Measurements from ENCODE around the gene NDUFS5.
A peak's percentile ranks its signal among the peaks of the same experiment; 100 is the strongest.

The NDUFS5 gene

DNA sequence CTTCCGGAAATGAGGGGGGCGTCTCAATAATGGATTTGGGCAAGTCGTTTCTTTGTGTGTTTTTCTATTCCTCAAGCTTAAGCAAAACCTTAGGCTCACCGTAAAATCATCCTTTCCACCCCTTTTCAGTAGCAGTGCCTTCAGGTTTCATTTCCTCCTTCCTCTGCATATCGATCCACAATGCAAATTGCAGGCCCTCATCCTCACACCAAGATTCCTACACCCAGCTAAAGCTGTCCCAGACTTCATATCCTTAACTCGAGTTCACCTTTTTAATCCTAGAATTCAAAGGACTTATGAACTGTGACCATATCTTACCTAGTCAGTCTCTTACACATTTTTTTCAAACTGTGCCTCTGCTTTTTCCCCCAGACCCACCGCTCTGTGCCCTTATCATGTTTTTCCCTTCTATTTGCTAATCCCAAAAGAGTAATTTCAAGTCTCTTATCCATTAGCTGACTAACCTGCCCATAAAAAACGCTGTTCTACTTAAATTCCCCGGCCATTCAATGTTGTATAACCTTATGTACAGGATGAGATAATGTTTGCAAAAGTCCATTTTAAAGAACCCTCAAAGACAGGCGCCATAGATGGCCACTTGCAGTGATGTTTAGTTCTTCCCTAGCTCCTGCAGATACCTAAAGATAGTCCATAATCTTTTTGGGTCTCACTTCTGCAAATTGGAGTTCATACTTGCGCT, 33.6 kb upstream of the NDUFS5 start:
- H3K4me3 ChIP-seq (ENCODE audit: low read depth, low read length), result peak overlapping the region; percentile 73
- TF ChIP-seq, protein P1, sequence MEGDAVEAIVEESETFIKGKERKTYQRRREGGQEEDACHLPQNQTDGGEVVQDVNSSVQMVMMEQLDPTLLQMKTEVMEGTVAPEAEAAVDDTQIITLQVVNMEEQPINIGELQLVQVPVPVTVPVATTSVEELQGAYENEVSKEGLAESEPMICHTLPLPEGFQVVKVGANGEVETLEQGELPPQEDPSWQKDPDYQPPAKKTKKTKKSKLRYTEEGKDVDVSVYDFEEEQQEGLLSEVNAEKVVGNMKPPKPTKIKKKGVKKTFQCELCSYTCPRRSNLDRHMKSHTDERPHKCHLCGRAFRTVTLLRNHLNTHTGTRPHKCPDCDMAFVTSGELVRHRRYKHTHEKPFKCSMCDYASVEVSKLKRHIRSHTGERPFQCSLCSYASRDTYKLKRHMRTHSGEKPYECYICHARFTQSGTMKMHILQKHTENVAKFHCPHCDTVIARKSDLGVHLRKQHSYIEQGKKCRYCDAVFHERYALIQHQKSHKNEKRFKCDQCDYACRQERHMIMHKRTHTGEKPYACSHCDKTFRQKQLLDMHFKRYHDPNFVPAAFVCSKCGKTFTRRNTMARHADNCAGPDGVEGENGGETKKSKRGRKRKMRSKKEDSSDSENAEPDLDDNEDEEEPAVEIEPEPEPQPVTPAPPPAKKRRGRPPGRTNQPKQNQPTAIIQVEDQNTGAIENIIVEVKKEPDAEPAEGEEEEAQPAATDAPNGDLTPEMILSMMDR (IDR thresholded peaks at IDR 0.05; ENCODE audit: borderline replicate concordance, insufficient read depth, low read depth, low read length), result no peak

DNA sequence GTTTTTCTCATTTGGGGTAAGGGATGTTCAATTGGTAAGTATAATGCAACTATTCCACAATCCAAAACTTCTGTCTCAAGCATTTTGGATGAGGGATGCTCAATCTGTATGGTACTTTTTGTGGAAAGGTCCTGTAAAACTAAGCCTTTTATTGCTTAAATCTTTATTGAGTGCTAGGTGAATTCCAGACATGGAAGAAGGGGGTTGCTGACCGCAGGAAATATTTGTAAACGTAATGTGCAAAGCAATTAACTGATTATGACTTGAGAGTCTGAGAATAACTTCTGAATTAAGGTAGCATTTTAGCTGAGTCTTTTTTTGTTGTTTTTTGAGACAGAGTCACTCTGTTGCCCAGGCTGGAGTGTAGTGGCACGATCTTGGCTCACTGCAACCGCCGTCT, 32.0 kb upstream of the NDUFS5 start:
- H3K4me3 ChIP-seq (ENCODE audit: low read depth, low read length), result no peak overlapping the region
- TF ChIP-seq, protein P1 (IDR thresholded peaks at IDR 0.05; ENCODE audit: borderline replicate concordance, insufficient read depth, low read depth, low read length), result no peak

DNA sequence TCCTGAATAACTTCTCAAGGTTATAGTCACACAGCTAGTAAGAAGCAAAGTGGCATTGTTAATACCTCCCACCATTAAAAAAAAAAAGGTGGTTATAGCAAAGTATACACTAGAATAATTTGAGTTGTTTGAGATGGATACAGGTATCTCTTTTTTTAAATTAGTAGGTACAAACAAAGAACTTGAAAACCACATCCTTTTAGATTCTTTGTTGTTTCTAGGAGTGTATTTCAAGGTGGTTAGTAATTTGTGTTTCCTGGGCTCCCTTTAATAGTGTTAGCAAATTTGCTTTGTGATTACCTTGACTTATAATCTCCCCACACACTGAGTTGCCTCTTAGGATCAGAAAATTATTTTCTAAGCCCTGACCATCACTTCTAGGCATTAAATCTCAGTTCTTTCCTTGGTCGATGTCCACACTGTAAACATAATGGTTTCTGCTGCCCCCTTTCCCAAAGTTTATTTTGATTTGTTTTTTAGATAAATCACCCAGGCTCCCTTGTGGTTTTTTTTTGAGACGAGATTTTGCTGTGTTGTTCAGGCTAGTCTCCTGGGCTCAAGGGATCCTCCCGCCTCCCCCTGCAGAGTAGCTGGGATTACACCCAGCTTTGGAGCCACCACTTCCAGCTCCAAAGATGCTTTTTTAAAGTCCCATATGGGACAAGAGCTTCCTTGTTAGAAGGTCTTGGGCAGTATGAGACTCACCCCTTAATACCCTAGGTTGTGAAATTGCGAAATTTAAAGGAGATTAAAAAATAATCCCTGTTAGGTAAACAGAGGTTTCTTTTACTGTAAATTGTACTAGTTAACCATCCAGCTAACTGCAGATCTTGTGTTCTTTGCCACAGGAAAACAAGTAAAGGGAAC, 28.9 kb upstream of the NDUFS5 start:
- no peak overlapping the region for H3K4me3 ChIP-seq (ENCODE audit: low read depth, low read length)
- TF ChIP-seq, protein P1 (IDR thresholded peaks at IDR 0.05; ENCODE audit: borderline replicate concordance, insufficient read depth, low read depth, low read length), result no peak

DNA sequence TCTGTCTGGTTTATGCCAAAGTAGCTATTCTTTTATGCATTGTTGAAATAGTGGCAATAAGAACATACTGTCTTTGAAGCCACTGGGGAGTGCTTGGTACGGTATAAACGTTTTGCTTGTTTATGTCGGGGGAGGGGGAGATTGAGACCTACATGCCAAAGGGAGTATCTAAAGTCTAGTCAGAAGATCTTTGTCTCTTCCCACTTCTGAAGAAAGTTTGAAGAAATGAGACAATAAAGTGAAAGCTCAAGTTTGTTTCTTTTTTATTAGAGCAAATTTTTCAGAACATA, 28.3 kb upstream of the NDUFS5 start:
- no peak overlapping the region for H3K4me3 ChIP-seq (ENCODE audit: low read depth, low read length)
- TF ChIP-seq, protein P1 (IDR thresholded peaks at IDR 0.05; ENCODE audit: borderline replicate concordance, insufficient read depth, low read depth, low read length), result no peak

DNA sequence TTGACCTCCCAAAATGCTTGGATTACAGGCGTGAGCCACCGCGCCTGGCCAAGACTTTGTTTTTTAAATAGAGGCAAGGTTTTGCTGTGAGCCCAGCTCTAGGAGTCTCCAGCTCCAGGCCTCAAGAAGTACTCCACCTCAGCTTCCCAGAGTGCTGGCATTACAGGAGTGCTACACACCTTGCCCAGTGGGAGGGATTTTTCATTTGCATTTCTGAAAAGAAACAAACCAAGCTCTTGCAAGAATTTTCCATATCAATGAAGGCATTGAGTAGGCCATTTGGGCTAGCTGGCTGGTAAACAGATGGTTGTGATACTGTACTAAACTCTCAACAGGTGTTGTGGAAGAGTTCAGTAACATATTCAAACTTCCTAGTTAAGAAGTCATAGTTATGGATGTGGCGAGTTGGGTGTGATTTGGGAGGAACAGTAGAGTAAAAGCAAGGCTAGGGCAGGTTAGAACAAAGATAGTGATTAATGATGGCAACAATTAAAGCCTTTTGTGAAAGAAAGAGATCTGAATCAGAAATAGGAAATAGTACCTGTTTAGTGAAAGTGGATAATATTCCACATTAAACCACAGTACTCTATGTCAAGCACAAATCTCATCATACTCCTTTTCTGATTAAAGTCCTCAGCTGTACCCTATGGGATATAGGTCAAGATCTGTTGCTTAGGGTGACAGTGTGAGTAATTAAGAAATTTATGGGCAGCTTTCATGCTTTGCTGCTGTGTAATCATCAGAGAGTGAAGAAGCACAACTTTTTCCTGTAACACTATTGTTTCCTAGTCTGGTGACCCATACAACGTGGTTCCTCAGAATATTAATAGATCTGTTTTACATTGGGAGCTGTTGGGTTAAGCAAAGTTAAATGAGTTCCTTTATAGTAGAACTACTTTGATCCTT, 24.4 kb upstream of the NDUFS5 start:
- TF ChIP-seq, protein P1 (IDR thresholded peaks at IDR 0.05; ENCODE audit: borderline replicate concordance, insufficient read depth, low read depth, low read length), result no peak
- no peak overlapping the region for H3K4me3 ChIP-seq (ENCODE audit: low read depth, low read length)

GRCh38 chr1:39003281-39003680, 22.9 kb upstream of the NDUFS5 start:
- no peak overlapping the region for H3K4me3 ChIP-seq (ENCODE audit: low read depth, low read length)

More at GRCh38 chr1:39003281-39003680, 22.9 kb upstream of the NDUFS5 start:
- TF ChIP-seq, protein P1 (IDR thresholded peaks at IDR 0.05; ENCODE audit: borderline replicate concordance, insufficient read depth, low read depth, low read length), result no peak
